NCI-H446 treated with DMSO at 0.1 percent for 48 hours (cell line): ENCODE data around the gene CDH4.

Experiments
- DNase-seq: peaks from one replicate; lab custom pipeline; 2025; lab: John Stamatoyannopoulos, UW

The CDH4 gene

DNA sequence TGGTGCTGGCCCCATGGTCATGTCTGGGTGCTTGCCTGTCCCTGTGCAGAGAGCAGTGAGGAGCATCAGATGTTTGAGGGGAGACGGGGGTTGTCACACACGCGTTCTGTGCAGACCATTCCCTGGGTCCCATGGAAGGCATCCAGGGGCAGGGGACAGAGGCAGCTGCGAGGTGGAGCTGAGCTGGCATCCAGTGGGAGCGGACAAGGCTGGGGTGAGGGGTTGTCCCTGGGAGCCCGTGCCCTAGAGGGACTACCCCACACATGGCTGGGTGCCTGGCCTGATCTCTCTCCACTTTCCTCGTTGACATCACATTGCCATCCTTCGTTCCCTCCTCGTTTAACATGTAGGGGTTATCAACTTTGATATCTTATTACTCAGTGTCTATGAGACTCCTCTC lies 331.3 kb downstream of the CDH4 start:
- no peak for DNase-seq

DNA sequence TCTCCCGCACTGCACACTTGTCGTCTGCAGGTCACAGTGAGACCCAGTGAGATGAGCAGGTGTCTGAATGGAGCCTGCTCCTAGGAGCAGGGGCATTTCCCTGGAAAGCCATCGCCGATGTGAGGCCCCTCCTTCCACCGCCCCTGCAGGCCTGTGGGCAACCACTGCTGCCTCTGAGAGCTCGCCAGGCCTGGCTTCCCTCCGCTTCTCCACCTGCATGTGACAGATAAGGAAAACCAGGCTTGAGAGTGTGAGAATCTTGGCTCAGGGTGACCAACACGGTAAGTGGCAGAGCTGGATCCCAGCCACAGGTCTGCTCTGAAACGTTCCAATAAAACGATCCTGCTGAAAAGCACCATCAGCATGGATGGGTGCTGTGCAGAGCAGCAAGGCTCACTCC lies 332.8 kb downstream of the CDH4 start:
- DNase-seq, result no peak

DNA sequence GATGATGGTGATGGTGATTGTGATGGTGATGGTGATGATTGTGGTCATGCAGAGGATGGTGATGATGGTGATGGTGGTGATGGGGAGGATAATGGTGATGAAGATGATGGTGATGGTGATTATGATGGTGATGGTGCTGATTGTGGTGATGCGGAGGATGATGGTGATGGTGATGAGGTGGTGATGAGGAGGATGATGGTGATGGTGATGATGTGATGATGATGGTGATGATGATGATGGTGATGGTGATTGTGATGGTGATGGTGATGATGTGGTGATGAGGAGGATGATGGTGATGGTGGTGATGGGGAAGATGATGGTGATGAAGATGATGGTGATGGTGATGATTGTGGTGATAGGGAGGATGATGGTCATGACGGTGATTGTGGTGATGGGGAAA lies 333.7 kb downstream of the CDH4 start:
- DNase-seq, result no peak

DNA sequence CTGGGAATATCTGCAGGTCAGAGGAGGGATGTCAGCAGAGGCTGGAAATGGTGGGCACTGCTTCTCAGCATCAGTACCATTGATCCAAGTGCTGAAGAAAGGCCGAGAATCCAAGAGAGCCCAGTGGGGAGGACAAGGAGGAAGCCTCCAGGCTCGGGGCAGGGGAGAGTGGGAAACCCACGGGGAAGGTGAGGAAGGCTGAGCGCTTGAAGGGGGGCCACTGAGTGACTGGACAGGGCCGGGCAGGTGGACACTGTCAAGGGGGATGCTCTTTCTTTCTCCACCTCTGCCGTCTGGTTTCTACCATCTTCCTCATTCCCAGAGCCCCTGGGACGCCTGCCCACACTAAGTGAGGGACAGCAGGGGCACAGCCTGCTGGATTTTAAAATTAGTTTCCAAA lies 335.0 kb downstream of the CDH4 start:
- no peak for DNase-seq

DNA sequence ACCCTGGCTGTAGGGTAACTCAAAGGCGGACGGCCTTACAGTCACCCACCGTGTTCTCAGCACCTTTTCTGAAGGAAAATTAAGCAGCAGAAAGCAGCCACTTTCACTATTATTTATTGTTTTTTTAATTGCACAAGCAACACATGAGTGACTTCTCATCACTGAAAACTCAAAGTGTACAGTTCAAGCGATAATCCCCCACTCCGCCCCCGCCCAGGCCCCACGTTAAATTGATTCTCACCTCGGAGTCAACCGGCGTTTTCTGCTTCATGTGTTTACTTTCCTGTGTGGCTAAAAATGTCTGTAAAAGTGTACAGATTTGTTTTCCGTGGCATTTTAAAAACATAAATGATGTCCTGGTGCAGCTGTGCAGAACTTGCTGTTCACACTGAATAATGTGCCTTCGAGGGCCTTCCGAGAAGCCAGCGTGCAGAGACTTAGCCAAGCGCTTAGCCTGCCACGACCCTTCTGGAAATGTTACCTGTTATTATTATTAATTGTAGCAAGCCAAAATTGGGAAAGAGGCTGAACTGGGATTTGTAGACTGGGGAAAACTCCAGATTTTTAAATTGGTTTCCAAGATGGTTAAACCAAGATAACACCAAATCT lies 335.7 kb downstream of the CDH4 start:
- no peak for DNase-seq

DNA sequence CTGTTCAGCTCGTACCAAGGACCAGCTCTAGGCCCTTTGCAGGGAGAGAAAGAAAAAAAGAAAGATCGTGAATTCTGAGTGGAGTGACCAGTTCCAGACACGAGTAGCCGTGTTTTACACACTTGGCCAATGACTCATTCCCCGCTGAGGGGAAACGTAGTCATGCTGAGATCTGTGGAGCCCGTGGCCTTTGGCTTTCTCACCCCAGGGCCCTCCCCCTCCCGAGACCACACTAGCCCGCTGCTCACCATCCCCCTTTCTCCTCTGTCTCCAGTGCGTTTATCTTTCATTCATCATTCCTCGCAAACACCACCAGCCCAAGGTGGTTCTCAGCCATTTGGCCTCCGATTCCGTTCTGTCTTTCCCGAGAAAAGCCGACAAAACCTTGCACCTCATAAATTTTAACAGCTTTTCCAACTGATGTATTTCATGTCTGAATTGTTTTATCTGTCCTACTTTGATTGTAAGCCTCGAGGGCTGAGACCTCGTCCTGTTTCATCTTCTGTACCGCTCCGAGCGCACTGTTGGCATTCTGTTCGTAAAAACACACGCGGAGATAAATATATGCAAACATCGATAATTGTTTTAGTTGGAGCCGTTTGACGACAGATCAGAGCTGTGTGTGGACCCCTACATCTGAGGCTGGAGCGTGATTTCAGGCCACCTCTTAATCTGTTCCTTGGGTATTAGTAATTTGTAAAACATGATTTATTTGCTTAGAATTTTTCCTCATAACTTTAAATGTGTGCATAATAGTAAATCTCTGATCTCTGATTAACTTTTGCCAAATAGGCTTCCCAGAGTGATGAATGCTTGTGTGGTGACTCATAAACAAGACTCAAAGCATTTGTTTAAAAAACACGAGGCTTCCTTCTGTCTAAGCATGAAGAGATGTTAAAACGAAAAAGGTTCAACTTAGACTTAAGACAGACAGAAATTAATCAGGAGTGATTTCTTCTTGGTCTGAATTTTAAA lies 336.6 kb downstream of the CDH4 start:
- no peak for DNase-seq

DNA sequence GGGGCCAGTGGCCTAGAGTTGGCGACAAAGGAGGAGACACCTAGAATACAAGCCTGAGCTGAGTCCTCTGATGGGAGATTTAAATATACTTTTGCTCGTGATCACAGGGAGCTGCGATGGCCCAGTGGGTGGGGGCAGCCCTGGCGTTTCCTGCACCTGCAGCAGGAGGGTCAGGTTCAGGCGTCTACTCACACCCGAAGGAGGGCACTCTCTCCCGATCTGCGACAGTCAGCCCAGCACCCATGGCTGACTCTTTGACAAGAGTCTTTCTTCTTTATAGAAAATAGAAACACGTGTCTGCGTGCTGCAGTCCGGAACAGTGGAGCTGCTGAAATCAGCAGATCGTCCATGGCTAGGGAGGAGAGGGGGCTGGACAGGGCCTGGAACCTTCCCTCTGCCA lies 338.2 kb downstream of the CDH4 start:
- no peak for DNase-seq

DNA sequence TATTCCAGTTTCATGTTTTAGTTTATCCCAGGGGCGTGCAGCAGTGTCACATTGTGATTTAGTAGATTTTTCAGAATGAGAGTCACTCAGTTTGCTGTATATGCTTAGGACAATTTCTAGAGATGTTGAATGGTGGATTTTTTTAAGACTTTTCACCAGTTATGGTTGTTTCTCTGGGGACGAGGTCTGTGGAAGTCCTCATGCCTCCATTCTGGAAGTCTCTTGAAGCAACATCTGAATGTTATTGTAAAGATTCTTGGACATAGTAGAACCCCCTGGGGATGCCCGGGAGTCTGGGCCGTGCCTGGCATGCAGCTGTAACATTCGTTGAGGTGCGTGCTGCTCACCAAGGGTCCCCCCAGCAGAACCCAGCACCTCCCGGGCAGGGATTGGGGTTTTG lies 341.5 kb downstream of the CDH4 start:
- DNase-seq, result no peak

DNA sequence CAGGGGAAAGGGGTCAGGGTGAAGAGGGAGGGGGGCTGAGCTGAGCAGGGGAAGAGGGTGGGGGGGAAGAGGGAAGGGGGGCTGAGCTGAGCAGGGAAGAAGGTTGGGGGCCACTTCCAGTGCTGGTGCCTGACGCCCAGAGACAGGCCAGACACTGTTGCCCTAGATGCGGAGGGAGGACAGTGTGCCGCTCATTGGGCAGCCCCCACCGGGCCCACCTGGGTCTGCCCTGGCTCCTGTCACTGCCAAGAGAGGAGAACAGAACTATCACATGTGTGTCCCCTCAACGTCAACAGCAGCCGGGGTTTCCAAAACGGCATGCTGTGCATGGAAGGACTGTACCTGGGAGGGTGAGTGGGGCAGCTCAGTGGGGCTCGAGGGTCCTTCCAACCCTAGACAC lies 342.1 kb downstream of the CDH4 start:
- DNase-seq, result no peak

DNA sequence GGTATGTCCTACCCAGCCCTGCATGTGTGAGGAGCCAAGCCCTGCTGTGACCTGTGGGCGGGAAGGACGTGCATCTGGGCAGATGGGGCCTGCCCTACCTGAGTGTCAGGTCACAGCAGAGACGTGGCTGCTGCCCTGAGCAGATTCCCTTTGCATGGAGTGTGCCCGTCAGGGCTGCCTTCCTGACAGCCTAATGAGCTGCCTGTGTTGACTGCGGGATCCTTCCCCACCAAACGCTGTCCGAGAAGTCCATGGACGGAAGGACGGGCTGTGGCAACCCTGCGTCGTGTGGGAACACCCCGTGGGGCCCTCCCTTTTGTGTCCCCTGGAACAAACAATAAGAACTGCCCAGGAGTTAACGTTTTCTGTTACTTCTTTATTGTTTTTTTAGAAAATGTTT lies 343.2 kb downstream of the CDH4 start:
- DNase-seq, result no peak

DNA sequence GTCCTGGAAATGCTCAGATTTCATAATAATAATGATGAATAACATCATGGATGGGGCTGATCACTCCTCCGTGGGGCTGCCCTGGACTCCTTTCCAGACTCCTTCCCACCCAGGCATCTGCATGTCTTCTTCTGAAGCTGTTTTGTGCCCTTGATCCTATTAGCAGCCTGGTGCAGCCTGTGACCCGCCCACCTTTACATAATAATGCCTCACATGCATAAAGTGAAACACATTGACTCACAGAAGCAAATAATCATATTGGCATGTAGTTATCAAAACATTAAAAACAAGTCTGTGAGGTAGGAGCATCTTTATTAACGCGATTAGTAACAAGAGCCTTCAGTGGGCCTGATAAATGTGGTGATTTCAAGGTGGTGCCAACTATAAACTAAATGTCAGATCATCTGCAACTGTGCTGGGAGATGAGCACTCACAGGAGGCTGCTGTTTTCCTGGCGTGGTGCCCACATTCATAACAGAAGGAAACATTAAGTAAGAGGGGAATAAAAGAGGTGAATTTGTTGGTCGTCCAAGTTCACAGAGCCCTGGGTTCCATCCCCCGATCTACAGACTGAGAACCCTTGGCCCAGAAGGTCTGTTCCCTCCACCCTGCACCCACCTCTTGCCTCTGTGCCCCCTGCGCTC lies 344.7 kb downstream of the CDH4 start:
- no peak for DNase-seq

DNA sequence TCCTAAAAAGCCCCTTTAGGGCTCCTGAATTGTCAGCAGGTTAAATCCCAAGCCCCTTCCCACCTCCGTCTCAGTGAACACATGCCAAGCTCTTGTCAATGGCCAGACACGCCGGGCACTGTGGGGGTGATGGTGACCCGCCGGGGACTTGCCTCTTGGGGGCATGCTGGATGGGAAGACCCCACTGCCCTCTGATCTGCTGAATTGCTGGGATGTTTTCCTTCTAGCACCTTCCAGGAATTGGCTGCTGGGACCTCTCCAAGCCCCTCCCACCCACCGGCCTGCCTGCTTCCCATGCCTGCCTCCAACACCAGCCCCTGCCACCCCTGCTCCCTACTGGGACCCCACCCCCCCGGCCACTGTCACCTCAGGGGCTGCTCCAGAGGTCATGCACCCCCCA lies 345.9 kb downstream of the CDH4 start:
- DNase-seq, result no peak

DNA sequence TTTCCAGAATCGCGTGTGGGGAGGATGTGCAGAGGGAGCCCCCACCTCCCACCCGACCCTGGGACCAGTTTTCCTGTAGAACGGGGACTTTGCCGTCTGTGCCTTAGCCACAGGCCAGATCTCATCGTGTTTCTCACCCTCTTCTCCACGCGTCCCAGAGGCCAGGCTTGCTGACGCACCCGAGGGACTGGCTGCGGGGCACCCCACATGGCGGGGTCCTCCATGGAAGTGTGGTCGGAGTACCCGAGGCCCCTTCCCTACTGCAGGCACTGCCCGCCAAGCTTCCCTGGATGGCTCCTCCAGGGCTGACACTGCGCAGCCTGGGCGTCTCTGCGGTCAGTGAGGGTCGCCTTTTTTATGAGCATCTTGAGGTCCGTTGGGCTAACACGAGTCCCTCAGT lies 346.5 kb downstream of the CDH4 start:
- DNase-seq, result no peak

DNA sequence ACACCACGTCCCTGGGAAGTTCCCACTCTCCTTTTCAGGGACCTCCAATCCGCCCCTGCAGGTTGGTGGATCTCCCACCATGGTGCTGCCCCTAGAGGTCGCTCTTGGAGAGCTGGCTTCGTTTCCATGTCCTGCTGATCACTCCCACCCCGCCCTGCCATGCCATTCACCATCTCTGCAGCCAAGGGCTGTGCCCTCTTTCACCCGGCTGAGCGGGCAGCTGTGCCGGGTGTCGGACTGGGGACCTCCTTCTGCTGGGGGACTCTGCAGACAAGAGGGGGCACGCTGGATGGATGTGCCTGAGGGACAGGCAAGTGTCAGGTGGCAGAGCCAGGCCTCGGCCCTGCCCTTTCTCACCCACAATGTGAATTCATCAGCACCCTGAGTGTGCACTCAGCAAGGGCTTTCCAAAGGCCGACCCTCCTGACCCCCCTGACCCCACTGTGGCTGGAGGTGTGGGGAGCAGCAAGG lies 347.0 kb downstream of the CDH4 start:
- no peak for DNase-seq

DNA sequence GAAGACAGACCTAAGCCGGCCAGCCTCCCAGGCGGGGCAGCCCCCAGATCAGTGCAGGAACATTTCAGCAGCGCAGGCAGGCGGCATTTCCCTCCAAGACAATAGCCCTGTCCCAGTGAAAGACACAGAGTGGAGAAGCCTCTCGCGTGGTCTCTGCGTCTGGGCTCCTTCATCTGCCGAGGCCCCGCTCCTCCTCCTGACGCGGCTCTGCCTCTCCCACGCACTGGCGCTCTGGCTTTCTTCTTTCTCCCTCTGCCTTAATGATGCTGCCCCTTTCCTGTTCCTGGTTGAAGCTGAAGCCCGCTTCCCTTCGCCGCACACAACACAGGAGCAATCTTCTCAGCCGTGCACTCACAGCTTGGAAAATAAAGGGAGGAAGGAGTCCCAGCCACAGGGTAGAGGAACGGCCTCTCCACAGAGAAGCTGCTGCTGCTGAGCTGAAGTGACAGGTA lies 347.5 kb downstream of the CDH4 start:
- no peak for DNase-seq

DNA sequence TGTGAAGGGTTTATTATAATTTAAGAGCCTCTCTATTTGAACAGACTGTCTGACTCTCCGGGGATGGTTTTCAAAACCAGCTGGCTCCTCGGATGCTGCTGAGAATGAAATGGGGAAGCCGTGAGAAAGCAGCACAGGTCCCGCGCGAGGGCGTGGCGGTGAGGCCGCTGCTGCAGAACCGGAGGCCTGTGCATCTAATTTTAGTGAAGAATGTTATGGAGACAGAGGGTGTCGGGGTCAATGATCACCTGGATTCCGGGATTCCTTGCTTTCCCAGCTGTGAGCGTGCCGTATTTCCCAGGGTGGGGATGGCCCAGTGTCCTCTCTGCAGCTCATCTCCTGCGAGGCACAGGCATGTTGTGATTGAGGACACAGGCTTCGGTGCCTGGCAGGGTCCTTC lies 348.0 kb downstream of the CDH4 start:
- DNase-seq, result no peak

DNA sequence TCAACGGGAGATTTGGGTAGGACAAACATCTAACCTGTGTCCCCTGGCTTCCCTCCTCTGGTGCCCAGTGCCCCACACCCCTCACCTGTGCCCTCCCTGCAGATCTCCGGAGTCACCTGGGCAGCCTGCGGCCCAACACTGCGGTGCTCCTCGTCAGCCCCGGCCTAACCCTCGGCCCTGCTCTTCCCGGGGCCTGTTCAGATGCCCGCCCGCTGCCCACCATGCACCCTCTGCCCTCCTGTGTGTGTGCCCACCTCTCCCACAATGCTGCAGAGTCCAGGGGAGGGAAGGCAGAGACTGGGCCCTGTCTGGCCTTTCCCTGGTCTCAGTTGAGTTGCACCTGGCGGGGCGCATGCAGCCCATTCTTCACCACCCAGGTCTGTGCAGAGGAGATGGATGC lies 349.3 kb downstream of the CDH4 start:
- DNase-seq, result no peak

DNA sequence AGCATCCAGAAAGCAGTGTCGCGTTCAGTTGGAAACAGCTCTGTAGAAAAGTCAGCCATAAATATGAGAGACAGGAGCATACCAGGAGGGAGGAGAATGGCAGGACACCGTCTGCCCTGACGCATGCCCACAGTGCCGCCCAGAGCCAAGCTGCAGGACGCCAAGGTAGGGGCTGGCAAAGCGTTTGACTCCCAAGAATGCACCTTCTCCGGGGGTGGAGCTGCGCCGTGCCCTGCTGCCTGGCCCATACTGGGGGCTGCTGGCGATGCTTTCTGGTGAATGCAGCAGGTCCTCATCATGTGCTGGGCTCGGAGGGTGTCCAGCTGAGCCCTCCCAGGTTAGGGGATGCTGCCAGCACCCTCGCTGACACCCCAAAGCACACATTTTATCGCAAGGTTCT lies 349.8 kb downstream of the CDH4 start:
- DNase-seq, result no peak

DNA sequence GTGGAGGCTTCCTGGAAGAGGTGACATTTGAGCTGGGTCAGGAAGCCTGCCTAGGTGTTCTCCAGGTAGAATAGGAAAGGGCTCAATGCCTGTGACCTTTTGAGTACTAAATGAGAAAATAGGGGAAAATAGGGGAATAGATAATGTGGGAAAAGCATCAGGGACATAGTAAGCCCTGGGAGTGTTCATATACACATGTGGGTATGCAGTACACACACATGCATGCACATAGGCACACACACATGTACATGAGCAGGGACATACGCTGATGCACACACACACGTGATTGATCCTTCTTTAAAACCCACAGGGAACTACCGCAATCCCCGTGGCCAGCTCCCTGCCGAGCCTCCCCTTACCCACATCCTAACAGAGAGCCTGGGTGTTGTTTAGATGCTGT lies 351.7 kb downstream of the CDH4 start:
- DNase-seq, result no peak

DNA sequence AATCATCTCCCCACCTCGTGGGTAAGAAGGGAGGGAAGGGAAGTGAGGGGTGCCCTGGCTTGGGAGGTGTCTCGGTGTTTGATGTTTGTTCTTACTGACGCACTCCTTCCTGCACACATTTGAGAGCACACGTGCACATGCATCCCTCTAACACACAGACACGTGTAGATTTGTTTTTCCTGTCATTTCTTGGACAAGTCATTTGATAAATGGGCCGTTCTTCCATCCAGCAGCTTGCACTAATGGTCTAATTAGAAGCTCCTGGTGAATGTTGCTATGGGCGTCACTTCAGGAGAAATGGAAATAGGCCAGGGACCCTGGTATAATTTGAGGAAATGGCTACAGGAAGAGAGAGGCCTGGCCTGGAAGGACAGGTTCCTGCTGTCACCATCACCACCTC lies 352.5 kb downstream of the CDH4 start:
- DNase-seq, result no peak

DNA sequence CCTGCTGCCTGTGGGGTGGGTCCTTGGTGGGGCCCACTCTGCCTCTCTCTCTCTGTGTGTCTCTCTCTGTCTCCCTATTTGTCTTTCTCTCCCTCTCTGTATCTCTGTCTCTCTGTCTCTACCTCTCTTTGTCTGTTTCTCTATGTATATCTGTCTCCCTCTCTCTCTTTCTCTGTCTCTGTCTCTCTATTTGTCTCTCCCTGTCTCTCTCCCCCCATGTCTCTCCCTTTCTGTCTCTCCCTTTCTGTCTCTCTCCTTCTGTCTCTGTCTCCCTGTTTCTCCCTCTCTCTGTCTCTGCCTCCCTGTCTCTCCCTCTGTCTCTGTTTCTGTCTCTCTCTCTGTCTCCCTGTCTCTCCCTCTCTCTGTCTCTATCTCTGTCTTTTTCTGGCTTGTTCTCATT lies 353.2 kb downstream of the CDH4 start:
- DNase-seq, result no peak

DNA sequence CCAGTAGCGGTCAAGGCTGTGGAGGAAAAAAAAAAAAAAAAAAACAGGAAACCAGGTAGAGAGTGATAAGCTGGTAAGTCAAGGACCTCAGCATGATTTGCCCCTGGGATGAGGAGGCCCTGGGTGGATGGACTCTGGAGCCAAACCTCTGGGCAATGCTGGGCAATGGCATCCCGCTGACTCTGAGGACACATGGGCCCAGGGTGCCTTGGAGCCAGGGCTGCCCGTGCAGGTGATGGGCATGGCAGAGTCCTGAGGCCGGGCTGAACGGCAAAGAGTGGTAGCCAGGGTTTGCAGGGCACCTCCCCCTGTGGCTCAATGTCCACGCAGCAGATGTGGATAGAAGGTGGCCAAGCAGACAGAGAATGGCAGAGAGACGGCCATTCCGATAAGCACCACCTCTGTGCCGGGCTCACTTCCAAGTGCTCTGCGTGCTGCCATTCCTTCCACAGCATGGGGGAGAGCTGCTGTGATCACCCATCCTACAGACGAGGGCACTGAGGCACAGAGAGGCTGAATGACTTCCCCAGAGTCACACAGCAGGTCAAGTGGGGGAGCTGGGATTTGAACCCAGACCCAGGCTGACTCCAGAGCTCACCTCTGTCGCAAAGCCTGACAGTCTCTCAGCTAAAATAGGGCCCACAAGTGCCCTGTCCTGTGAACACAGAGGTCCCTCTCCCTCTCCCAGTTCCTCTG lies 353.9 kb downstream of the CDH4 start:
- no peak for DNase-seq
